Stomach (tissue), 4 donors: ENCODE data around the gene HRH1.

Experiments
- CTCF ChIP-seq, 7 experiments: fragments of 450-650 bp in 4 of 7; fragments of 200-600 bp in 3 of 7; sonication (generic) in 3 of 7; IDR thresholded peaks; one replicate each; pipeline ENCODE4 v1.5.1; 2016 to 2019; ENCODE audit warnings: antibody characterized with exemption in 7 of 7, control low read depth in 2 of 7, mild to moderate bottlenecking in 1 of 7
- POLR2A ChIP-seq, 4 donors: fragments of 450-650 bp; IDR thresholded peaks; one replicate each; pipeline ENCODE4 v1.6.1; 2016; ENCODE audit warnings: antibody characterized with exemption in 4 of 4, control low read depth in 2 of 4, mild to moderate bottlenecking in 1 of 4, moderate library complexity in 1 of 4
- POLR2AphosphoS5 ChIP-seq, 3 donors: sonication (generic); formaldehyde crosslinking; IDR thresholded peaks; one replicate each; pipeline ENCODE4 v1.6.1; 2016; ENCODE audit warnings: antibody characterized with exemption in 3 of 3

DNA sequence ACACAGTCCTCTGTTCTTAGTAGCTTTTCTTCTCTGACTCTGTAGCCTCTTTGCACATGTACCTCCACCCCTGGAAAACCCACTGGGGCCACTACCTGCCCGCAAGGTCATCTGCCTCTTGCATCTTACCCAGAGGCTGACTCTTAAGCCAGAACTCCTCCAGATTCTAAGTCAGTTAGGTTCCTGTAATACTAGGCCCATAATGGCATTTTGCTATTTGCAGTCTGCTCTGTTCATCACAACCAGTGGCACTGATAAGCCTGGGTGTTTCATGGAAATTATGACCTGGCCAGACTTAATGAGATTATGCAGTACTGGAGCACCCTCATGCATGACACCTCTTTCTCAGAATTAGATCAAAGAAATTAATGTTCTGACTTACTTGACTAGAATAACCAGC, 86.2 kb downstream of the HRH1 start:
- no peak for TF ChIP-seq POLR2A (IDR thresholded peaks at IDR 0.05)
- TF ChIP-seq POLR2AphosphoS5 (IDR thresholded peaks at IDR 0.05) = no peak
- TF ChIP-seq CTCF (IDR thresholded peaks at IDR 0.05) = no peak
